ENCODE results near the gene ADGRE1. TPM values are rescaled to one million over a fixed set of nuclear protein-coding genes. Genes with fewer than 3 reads are reported as not detected.

The ADGRE1 gene
- total and polyA plus RNA-seq, 2 of the 13 experiments (the other 11 are each of a cell fraction or from before 2014, with no cell fraction given) = not detected

DNA sequence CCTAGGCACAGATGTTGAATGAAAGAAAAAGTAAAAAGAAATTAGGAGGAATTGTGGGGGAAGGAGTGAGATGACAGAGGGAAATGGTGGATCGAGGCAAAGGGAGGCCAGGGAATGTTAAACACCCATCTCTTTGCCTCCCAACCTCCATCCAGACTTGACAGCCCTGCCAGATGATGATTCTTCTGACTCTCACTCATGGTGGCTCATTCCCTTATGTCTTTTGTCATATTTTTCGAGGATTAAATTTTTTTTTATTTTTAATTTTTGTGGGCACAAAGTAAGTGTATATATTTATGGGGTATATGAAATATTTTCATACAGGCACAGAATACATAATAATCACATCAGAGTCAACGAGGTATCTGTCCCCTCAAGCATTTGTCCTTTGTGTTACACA is 42.8 kb downstream of the ADGRE1 start (continued):
- TF ChIP-seq ZNF547 (CRISPR knock-in tag; IDR thresholded peaks at IDR 0.05) = no peak
- no peak for TF ChIP-seq ZNF331 (CRISPR knock-in tag; IDR thresholded peaks at IDR 0.05)
- TF ChIP-seq CCDC6 (CRISPR knock-in tag; IDR thresholded peaks at IDR 0.05) = no peak
- no peak for TF ChIP-seq RFX3 (CRISPR knock-in tag; IDR thresholded peaks at IDR 0.05)
- TF ChIP-seq PAXIP1 (CRISPR knock-in tag; conservative IDR thresholded peaks at IDR 0.05) = no peak

DNA sequence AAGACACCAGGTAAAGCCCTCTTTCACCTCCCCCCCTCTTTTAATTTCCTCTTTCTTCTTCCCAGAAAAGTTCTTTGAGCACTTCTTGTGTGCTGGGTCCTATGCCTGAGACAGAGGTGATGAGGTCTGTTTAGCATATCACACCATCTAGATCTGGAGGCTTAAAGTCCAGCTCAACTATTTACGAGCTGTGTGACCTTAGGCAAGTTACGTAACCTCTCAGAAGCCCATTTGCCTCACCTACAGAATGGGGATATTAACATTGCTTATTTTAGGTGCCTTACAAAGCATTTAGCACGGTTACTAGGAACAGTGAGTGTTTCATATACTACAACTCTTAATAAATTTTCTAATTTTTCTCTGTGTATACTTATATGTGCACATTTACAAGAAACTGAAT is 47.7 kb downstream of the ADGRE1 start:
- no TSS peak for BruUV-seq (replicated peaks)
- Histone ChIP-seq H3K4me1 (ENCODE audit: insufficient read depth, low read length) (0 out of 2 replicates have a peak, but pooled peaks cover 5% of the 10 kb centered on the region), H3K27ac (ENCODE audit: extremely low read length, insufficient read depth, low read length) (no peak overlapping the region), H3K4me2 (ENCODE audit: low read depth, low read length) (no peak overlapping the region), H3K9me3 (ENCODE audit: low read length) (0 out of 2 replicates have a peak, but pooled peaks cover 4% of the 10 kb centered on the region), H3K27me3 (ENCODE audit: control insufficient read depth in 1 of 2, insufficient read depth in 2 of 2, low read length in 2 of 2) (no peaks in the 10 kb centered on the region), H3K36me3 (replicated peaks in 1 of 2; ENCODE audit: control insufficient read depth in 1 of 2, insufficient read depth in 2 of 2, low read length in 2 of 2) (no peaks in the 10 kb centered on the region), H3K4me3 (replicated peaks in 1 of 3; ENCODE audit: insufficient read depth in 1 of 3, low read depth in 2 of 3, low read length in 3 of 3) (no peak overlapping the region), H3K79me2 (ENCODE audit: insufficient read depth, low read length) (no peaks in the 10 kb centered on the region), H3K9ac (ENCODE audit: insufficient read depth, low read depth, low read length) (no peak overlapping the region), H4K20me1 (ENCODE audit: insufficient read depth, low read length) (no peaks in the 10 kb centered on the region), H2AFZ (ENCODE audit: low read length) (no peak overlapping the region)
- in situ Hi-C loops (cut with HindIII; ENCODE audit: extremely low pct_ligation_motif_present, low pct_unique_long_range_greater_than_20kb) (no loop called here), intact Hi-C loops (cut with micrococcal nuclease; ENCODE audit: unreplicated experiment) (no loop called here)
- FAIRE-seq (no peak), DNase-seq (ENCODE audit: low spot score) (peak; percentile 5), ATAC-seq (no peak)
- TF ChIP-seq HNF4A (CRISPR knock-in tag; IDR thresholded peaks at IDR 0.05) (peak; percentile 54; the same call in 1 of the 2 replicates), ZNF225 (CRISPR knock-in tag; IDR thresholded peaks at IDR 0.05) (no peak), SAP130 (CRISPR knock-in tag; IDR thresholded peaks at IDR 0.05; ENCODE audit: low read depth) (no peak), NR2F6 (IDR thresholded peaks at IDR 0.05) (no peak), NR2F6 (CRISPR knock-in tag; IDR thresholded peaks at IDR 0.05) (0 out of 2 replicates have a peak, but pooled peaks have one; percentile 8), HNF4G (IDR thresholded peaks at IDR 0.05; ENCODE audit: borderline replicate concordance, low read depth, low read length) (0 out of 2 replicates have a peak, but pooled peaks have one; percentile 26), HNF4G (CRISPR knock-in tag; IDR thresholded peaks at IDR 0.05; ENCODE audit: borderline replicate concordance, low read depth) (no peak), ZNF629 (CRISPR knock-in tag; conservative IDR thresholded peaks at IDR 0.05) (peak; percentile 58; the same call in 1 of the 2 replicates)
- TF ChIP-seq, protein P1, sequence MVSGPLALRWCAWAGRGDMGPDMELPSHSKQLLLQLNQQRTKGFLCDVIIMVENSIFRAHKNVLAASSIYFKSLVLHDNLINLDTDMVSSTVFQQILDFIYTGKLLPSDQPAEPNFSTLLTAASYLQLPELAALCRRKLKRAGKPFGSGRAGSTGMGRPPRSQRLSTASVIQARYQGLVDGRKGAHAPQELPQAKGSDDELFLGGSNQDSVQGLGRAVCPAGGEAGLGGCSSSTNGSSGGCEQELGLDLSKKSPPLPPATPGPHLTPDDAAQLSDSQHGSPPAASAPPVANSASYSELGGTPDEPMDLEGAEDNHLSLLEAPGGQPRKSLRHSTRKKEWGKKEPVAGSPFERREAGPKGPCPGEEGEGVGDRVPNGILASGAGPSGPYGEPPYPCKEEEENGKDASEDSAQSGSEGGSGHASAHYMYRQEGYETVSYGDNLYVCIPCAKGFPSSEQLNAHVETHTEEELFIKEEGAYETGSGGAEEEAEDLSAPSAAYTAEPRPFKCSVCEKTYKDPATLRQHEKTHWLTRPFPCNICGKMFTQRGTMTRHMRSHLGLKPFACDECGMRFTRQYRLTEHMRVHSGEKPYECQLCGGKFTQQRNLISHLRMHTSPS (CRISPR knock-in tag; IDR thresholded peaks at IDR 0.05; ENCODE audit: low read depth) = no peak
- ChIA-PET POLR2A (no interaction called here), CTCF (ENCODE audit: low intra/inter-chr PET ratio, low total read pairs) (no interaction called here)
- 0% methylated on average over 3 of the region's 3 CpGs for WGBS (ENCODE audit: low lambda C conversion rate)

Data from HepG2 (cell line).